GM10266 (cell line): ENCODE results near the gene WWP2.

Experiments used
- DNase-seq: peaks from one replicate; pipeline ENCODE4 v3.0.0; 2012; ENCODE audit errors: extremely low spot score
- CTCF ChIP-seq: IDR thresholded peaks from 2 replicates; pipeline ENCODE4 v1.5.1; 2012; ENCODE audit warnings: mild to moderate bottlenecking, low read depth; ENCODE audit not compliant: control insufficient read depth, insufficient read depth; ENCODE audit errors: missing control alignments

WWP2 gene

GRCh38 chr16:69925311-69925710 is 163.2 kb downstream of the WWP2 start:
- DNase-seq: no peak
- TF ChIP-seq CTCF: no peak

DNA sequence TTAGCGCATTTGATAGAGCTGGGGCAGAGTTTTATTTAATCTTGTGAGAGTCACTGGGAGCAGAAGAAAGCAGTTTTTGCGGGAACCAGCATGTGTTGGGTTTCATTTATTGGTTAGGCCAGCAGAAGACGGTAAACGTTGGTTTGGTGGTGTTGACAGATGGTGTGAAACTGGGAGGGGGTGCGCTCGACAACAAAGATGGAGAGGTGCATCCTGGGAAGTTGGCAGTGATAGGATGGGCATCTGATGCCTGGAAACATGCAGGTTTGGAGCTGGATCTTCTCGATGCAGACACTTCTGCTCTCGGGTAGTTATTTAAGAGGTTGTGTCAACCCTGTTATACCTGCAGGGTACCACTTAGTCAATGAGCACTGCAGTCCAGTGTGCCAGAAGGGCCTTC is 164.1 kb downstream of the WWP2 start:
- no peak for TF ChIP-seq CTCF
- no peak for DNase-seq

DNA sequence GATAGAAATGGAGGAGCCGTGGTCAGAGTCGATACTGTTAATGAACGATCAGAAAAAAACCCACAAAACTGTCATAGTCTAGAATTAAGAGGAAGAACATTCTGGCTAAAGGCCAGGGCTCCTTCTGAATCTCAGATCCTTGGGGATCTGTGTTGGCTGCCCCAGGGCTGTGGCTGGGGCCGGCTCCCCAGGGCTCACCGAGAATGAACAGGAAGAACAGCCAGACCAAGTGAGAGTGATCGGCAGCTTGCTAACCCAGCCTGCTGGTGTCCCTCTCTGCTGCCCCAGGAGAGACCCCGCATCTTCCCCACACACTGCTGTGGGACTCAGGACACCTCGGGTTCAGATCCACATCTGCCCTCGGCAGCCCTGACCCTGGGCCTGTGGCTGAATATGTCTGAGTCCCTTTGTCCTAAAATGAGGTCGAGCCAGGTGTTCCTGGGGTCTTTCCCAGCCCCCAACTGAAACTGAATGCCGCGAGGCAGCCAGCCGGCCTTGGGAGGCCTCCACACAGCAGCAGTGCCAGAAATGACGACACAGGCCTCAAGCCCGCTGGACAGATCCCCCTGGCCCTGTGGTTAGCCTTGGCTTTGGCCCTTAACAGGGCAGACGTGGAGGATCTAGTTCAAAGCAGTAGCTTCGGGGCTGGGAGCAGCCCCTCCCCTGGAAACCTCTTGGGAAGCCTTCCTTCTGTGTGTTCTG is 165.1 kb downstream of the WWP2 start:
- no peak for DNase-seq
- no peak for TF ChIP-seq CTCF

DNA sequence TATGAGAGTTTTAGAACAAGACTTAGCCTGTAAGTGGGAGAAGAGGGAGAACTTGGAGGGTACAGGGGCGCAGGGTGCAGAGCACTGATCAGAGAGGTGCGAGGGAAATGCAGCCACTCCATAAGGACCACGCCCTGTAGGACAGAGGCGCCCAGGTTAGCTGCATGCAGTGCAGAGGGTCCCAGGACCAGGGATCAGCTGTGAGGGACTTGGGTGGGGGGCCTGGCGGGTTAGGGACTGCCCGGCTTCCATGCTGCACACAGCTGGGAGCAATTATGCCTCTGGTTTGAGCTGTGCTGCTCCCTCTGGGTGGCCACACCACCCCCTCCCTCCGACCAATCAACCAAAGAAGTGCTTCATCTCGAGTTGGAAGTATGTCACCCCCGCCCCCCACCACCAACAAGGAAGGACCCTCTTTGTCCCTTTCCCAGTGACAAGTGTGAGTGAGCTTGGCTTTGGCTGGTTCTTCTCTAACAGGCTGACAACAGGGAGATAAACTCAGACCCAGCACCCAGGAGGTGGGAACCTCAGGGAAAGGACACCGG is 166.8 kb downstream of the WWP2 start:
- TF ChIP-seq CTCF: no peak
- no peak for DNase-seq

DNA sequence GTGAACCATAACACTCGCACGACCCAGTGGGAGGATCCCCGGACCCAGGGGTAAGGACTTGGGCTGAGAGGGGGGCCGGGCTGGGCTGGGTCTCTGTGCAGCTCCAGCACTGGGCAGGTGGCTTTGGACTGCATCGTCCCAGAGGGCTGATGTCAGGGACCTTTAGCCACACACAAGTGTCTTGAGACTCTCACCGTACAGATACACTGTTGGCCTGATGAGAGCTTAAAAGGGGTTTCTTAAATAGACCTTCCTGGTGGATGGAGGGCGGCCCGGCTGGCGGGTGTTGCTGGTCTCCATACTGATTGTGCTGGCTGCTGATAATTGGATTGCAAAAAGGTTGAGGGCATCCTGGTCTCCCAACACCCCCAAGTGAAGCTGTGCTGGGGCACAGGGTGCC is 167.3 kb downstream of the WWP2 start:
- DNase-seq: no peak
- TF ChIP-seq CTCF: no peak

GRCh38 chr16:69930117-69930776 is 168.1 kb downstream of the WWP2 start:
- peak; percentile 87 for DNase-seq
- TF ChIP-seq CTCF: peak; percentile 78

DNA sequence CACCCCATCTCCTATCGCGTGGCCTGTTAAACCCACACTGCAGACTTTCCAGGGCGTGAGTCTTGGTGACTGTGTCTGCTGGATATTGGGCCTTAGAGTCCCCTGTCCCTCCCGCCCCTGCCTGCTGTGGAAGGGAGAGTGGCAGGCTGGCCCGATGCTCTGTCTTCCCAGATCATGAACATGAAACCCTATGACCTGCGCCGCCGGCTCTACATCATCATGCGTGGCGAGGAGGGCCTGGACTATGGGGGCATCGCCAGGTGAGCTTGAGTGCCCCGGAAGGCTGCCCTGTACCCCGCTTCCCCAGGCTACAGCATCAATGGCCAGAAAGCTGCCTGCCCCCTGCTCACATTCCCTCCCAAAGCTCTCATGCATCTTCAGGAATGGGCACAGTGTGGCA is 169.5 kb downstream of the WWP2 start:
- TF ChIP-seq CTCF: no peak
- no peak for DNase-seq
